SU-DHL-6 (cell line): ENCODE results near the gene PLXNA2.

ENCODE experiments used
- CTCF ChIP-seq: fragments of 200-600 bp; sonication (generic); IDR thresholded peaks from one replicate; pipeline ENCODE4 v1.5.1; 2017; ENCODE audit warnings: antibody characterized with exemption, mild to moderate bottlenecking, low read length, moderate library complexity; ENCODE audit not compliant: insufficient read depth, poor library complexity, severe bottlenecking
- EZH2phosphoT487 ChIP-seq: fragments of 200-600 bp; sonication (generic), shearing (Covaris generic); conservative IDR thresholded peaks from 2 replicates; pipeline ENCODE4 v1.6.1; 2018; ENCODE audit warnings: mild to moderate bottlenecking, antibody characterized with exemption, low read length, moderate library complexity, mixed read lengths

- TF ChIP-seq CTCF (no peak), EZH2phosphoT487 (no peak)
These were observed 6.9 kb downstream of the PLXNA2 start for GRCh38 chr1:208237241-208237640.
